Measurements from ENCODE around the gene LINGO3.
A peak's percentile ranks its signal among the peaks of the same experiment; 100 is the strongest.
"Not testable (repeated sequence)": the region's sequence is repeated elsewhere in the genome, so short reads cannot be mapped to it uniquely, and the experiment has no call there.

Gene LINGO3

DNA sequence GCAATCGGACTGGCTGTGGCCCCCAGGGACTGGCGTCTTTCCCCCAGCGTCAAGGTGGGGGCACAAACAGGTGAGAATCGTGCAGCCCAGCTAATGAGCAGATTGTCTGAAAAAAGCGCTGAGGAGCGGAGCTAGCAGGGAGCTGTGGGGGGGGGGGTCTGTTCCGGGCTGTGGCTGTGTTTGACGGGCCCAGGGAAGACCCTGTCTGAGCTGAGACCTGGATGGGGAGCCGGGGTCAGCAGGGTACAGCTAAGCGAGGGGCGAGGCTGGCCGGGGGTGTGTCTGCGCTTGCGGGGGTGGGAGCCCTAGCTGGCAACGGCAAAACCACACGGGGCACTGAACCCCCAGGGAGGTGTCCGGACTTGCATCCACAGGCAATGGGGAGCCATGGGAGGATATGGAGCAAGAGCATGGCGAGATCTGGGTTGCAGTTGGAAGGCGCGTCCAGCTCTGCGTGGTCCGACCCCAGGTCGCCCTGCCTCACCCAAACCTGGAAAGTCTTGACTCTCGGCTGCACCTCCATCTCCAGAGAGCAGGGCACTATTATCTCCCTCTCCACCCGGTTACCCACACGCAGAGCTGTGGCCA, 4.6 kb downstream of the LINGO3 start:
- no peak for DNase-seq

DNA sequence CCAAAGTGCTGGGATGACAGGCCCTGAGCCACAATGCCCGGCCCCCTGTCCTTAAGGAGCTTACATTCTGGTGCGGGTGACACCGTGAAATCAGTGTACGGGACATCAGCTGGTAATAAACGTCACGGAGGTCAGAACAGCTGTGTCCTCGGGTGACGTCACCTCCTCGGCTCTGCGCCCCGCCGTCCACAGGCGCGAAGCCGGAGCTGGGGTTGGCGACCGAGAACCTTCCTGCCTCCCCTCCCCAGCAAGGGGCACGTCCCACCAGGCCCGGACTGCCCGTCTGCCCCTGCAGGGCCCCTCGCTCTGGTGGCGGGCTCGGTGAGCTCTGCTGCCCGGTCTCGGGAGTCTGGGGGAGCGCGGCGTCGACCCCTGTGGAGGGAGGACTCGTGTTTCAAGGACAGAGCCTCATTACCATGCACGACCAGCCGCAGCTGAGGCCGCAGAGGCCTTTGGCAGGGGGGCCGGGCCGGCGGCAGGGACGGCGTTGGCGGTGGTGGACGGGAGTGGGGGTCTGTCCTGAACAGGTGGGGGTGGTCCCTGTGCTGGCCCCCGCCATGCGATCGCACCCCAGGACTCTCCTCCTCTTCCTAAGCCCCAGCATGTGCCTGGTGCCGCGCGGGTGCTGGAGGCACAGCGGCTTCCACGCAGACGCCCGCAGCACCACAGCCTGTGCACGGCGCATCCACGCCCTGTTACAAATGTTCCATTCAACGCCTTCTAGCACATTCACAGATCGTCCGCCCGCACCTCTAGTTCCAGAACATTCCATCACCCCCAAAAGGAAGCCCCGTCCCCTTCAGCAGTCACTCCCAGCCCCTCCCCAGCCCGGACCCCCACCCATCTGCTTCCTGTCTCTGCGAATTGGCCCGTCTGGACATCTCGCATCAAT, 5.4 kb downstream of the LINGO3 start:
- no peak for DNase-seq

DNA sequence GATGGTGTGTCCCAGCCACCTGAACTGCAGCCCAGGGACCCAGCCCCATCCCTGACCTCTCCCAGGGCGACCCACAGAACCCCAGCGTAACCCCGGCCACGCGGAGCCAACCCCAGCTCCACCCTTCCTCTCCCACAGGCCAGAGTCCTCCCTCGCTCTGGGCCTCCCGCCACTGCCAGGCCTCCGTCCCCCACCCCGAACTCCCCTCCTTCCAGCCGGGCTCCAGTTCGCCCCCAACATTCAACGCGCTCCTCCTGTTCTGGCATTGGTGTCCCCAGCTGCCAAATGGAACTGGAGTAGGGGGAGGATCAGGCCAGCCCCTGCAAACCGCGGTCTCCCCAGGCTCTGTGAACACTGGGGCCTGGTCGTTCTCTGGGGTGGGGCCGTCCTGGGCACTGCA, 7.4 kb downstream of the LINGO3 start:
- DNase-seq, result no peak

DNA sequence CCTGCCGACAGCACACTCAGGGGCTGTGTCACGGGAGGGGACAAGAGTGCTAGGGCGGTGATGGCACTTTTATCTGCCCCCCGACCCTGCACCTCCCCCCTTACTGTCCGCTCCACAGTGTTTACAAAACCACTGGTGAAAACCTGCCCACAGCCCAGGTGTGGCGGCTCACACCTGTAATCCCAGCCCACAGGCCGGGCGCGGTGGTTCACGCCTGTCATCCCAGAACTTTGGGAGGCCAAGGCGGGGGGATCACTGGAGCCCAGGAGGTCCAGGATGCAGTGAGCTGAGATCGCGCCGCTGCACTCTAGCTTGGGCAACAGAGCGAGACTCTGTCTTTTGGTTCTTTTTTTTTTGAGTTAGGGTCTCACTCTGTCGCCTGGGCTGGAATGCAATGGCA, 11.8 kb downstream of the LINGO3 start:
- no peak for DNase-seq

DNA sequence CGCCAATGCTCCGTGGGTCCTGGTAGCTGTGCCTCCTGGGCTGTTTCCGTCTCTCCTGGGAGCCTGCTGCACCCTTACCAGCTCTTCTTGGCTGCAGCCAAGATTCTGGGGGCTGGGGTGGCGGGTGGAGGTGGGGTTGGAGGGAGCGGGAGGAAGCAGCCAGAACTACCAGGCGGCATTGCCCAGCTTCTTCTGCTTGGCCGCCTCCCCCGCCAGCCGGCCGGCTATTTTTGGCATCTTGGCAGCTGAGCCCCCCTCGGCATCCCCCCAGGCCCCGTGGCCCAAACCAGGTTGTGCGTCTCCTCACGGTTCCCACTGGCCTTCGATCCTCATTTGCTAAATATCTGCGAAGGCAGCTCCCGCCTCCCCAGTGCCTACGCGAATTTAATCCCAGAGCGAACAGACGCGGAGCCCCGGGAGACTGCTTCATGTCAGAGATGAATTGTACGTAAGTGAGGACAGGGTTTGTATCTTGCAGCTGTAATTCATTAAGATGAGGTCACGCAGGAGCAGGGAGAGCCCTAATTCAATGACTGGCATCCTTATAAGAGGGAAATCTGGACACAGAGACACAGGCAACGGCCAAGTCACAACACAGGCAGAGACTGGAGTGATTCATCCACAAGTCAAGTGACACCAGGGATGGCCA, 13.1 kb downstream of the LINGO3 start:
- no peak for DNase-seq

DNA sequence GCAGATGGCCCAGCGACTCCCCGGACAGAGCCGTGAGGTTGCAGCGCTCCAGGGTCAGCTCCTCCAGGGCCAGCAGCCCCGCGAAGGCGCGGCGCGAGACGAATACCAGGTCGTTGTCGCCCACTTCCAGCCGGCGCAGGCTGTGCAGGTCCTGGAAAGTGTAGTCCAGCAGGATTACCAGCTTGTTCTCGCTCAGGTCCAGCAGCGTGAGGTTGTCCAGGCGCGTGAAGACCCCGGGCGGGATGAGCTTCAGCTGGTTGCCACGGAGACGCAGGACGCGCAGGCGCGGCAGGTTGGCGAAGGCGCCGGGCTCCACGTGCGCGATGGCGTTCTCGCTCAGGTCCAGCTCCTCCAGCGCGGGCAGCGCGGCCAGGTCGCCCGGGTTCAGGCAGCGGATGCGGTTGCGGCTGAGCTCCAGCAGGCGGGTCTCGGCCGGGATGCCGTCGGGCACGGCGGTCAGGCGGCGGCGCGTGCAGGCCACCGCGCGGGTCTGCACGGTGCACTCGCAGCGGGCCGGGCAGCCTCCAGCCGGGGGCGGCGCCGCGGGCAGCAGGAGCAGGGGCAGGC, 16.7 kb downstream of the LINGO3 start:
- DNase-seq, result no peak

DNA sequence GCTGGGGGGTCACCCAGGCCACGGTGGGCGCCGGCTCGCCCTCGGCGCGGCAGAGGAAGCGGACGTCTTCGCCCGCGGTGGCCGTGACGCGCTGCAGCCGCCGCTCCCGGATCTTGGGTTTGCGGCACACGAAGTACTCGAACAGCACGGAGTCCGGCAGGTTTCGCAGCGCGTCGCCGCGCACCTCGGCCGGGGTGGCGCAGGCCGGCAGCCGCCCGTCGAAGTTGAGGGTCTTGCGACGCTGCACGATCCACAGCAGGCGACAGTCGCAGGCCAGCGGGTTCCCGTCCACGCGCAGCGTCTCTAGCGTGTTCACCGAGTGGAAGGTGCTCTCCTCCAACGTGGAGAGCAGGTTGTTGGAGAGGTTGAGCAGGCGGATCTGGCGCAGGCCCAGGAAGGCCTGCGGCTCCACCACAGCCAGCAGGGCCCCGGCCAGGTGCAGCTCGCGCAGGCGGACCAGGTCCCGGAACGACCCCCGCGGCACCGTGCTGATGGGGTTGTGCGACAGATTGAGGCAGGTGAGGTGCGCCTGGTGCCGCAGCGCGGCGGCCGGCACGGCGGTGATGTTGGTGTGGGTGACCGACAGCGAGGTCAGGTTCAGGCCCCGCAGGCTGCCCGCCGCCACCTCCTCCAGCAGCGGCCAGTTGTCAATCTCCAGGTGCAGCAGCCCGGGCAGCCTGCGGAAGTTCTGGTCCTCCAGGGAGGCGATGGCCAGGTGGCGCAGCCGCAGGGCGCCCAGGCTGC, 17.3 kb downstream of the LINGO3 start:
- peak; percentile 72 for DNase-seq

DNA sequence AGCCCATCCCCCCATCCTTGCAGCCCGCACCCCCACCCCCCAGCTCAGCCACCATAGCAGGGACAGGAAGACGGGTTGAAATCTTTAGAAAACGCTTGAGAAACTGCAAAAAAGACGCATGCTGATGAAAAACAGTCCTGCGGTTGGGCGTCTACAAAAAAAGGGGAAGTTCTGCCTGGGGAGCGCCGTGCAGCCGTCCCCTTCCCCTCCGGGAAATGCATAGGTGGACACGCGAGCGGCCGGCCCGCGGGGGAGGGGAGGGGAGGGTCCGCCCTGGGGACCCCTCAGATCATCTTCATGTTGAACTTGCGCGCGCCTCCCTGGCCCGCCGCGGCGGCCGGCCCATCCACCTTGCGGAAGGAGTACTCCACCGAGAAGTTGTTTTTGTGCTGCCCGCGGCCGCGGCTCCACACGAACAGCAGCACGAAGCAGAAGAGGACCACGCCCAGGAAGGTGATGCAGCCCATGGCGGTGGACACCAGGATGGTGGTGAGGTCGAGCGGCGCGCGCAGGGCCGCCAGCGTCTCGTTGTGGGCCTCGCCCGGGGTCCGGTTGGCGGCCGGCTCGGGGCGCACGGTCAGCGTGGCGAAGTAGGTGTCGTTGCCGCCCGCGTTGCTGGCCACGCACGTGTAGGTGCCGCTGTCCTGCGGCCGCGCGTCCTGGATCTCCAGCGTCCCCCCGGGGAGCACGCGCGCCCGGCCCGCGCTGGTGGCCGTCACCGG, 18.1 kb downstream of the LINGO3 start:
- DNase-seq, result peak; percentile 79

DNA sequence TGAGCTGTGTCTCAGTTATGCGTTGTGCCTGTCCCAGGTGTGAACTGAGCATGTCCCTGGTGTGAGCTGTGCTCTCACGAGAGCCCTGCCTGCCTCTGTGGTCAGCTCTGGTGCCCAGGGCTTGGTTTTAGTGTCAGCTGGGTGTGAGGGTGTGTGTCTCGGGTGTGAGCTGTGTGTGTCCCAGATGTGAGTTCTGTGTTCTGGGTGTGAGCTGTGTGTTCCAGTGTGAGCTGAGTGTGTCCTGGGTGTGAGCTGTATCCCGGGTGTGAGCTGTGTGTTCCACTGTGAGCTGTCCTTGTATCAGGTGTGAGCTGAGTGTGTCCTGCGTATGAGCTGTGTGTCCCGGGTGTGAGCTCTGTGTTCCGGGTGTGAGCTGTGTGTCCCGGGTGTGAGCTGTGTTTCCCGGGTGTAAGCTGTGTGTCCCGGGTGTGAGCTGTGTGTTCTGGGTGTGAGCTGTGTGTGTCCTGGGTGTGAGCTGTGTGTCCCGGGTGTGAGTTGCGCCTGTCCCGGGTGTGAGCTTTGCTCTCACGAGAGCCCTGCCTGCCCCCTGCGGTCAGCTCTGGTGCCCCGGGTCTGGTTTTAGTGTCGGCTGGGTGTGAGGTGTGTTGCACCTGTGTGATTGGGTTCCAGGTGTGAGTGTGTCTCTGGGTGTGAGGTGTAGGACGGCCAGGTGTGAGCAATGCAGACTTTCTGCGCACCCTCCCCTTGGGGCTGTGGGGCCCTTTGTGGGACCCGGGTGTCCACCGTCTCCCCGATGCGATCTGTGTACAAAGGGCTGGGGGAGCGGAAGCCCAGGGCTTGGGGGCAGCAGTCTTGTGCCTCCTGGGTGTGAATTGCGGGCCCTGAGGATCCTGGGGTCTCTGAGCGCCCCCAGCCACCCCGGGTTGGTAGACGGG, 18.9 kb downstream of the LINGO3 start:
- peak; percentile 67 for DNase-seq

DNA sequence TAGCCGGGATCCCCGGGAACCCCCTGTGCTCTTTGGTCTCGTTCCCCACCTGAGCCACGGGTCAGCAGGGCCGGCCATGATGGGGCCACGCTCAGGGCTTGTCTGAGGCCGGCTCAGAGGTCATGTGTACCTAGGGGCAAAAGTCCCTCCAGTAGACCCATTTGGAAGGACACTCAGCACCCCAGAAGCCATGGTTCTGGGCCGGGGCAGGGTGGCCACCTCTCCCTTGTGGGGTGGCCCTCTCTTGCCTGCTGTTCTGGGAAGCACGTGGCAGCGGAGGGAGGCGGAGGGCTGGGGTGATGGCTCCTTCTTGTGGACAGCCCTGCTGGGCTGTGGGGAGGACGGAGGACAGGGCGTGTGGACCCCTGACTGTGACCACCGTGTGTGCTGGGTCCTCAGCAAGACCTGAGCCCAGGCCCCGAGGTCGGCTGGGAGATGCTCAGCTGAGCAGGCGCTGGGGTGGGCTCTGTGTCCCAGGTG, 19.6 kb downstream of the LINGO3 start:
- no peak for DNase-seq

DNA sequence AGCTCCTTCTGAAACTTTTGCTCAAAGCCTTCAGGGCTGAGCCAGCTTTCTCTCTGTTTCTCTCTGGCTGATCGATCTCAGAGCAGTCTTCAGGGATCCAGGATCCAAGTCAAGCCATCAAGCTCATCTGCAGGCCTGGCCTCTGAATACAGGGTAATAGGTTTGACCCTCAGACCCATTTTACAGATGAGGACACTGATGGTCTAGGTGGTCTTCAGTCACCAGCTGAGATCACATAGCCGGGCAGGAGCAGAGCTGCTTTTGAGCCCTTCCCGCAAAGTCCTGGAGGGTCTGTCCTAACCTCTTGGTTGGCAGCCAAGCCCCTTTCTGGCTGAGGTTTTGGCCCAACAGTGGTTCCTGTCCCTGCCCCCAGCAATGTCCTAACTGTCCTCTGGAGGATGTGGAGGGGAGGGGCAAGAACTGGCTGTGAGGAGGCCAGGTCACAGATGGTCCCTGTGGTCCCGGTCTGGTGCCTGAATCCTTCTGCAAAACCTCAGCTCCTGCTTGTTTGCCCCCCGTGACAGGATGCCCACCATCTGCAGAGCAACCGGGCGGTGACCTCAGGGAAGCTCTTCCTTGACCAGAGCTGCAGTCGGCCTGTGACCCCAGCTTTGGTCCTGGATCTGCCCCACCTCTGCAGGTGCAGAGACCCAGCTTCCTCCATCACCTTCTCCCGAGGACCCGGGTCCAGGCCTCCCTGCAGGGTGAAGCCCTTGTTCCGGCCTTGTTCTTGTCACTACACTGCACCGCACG, 20.2 kb downstream of the LINGO3 start:
- DNase-seq, result no peak

DNA sequence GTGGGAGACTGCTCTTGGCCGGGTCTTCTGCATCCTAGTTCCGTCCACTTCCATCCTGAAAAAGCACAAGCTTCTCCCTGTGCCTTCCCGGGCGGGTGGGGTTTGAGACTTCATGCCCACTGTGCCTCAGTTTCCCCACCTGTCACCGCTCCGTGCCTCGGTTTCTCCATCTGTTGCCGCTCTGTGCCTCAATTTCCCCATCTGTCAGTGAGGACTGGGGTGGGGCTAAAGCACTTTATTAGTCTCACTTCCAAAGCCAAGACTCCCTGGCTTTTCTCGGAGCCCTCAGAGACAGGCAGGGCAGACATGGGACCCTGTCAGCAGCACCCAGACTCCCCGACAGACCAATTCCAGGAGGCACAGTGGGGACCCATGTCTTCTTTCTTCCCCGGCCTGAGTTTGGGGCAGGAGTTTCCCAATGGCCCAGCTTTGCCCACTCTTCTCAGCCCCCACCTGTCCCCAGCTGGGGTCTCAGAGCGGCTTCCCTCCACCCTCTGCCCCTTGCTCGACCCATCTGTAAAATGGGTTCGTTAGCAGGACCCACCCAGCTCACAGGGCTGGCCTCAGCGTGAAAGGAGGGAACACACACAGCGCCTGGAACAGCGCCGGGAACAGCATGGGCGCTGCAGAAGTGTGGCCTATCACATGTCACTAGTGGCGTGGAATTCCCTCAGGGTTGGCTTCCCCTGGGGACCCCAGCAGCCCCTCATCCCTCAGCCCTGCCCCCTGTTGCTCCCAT, 21.4 kb downstream of the LINGO3 start:
- no peak for DNase-seq

DNA sequence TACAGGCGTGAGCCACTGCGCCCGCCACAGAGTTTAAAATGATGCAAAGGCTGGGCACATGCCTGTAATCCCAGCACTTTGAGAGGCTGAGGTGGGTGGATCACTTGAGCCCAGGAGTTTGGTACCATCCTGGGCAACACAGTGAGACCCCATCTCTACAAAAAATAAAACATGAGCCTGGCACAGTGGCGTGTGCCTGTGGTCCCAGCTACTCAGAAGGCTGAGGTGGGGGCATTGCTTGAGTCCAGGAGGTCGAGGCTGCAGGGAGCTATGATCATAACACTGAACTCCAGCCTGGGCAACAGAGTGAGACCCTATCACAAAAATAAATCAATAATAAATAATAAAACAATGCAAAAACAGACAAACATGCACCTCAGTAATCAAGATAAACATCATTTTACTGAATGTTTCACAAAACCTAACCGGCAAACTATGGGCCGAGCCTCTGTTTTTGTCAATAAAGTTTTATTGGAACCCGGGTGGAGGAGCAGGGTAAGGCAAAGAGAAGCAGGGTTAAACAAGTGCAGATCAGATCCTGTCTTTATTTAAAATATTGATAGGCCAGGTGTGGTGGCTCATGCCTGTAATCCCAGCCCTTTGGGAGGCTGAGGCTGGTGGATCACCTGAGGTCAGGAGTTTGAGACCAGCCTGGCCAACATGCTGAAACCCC, 24.0 kb downstream of the LINGO3 start:
- no peak for DNase-seq

DNA sequence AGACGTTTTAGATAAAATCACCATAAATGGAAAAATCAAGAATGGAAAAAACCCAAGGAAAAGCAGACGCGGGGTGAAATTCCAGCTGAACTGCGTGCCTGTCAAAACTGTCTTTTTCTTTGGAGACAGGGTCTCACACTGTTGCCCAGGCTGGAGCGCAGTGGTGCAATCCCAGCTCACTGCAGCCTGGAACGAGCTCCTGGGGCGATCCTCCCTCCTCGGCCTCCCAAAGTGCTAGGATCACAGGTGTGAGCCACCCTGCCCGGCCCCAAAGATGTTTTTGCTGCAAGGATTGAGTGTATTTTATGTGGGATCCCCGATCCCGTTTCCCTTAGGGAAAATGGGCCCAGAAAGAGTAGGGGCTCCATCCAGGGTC, 25.1 kb downstream of the LINGO3 start:
- DNase-seq, result no peak

DNA sequence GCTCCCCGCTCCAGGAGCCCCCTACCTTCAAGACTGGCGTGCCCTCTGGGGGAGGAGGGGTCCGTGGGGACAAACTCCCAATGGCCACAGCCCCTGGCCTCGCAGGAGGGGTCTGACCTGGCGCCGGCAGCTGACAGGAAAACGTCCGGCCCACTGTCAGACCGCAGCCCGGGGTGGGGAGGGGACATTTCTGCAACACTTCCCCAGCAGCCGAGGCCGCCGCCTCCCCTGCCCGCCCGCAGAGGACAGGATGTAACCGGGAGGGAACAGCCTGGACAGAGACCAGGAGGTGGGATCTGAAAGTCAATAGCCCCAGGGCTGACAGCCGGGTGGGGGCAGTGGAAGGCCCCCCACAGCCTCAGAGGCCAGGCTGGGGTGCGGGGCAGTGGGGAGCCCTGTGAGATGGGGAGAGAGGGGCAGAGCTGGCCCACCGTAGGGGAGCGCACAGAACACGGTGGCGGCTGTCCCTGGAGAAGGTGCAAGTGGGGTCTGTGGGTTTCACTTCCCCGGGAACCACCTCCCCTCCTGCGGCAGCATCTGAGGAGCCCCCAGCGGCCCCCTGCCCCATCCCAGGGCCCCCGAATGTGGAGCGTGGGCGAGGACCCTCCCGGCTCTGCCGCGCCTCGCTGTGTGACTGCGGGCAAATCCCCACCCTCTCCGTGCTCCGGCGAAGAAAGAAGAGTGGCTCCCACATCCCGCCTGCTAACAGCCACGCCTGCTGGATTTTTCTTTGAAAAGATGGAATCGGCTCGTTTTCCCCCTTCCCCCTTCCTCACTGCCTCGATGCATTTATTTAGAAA, 25.7 kb downstream of the LINGO3 start, which contains the start of gene PEAK3:
Gene PEAK3 (minus strand): TSS at position 114 of the 800 bp plus-strand sequence. CDS start 1,244 bp downstream, outside the sequence.
- DNase-seq, result no peak

DNA sequence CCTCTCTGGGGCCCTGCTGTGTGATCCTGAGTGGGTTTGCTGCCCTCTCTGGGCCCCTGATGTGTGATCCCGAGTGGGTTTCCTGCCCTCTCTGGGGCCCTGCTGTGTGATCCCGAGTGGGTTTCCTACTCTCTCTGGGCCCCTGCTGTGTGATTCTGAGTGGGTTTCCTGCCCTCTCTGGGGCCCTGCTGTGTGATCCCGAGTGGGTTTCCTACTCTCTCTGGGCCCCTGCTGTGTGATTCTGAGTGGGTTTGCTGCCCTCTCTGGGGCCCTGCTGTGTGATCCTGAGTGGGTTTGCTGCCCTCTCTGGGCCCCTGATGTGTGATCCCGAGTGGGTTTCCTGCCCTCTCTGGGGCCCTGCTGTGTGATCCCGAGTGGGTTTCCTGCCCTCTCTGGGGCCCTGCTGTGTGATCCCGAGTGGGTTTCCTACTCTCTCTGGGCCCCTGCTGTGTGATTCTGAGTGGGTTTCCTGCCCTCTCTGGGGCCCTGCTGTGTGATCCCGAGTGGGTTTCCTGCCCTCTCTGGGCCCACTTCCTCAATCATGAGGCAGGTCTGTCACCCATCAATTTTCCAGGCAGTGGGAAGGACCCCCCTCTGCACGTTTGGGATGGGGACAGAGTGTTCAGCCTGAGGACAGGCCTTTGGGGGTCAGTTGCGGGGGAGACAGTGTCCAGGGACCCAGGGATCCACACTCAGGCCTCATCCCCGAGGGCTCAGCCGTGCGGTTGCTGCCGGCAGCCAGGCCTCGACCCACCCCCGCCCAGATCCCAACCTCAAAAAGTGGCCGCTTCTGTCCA, 26.5 kb downstream of the LINGO3 start:
- not testable (repeated sequence) for DNase-seq

DNA sequence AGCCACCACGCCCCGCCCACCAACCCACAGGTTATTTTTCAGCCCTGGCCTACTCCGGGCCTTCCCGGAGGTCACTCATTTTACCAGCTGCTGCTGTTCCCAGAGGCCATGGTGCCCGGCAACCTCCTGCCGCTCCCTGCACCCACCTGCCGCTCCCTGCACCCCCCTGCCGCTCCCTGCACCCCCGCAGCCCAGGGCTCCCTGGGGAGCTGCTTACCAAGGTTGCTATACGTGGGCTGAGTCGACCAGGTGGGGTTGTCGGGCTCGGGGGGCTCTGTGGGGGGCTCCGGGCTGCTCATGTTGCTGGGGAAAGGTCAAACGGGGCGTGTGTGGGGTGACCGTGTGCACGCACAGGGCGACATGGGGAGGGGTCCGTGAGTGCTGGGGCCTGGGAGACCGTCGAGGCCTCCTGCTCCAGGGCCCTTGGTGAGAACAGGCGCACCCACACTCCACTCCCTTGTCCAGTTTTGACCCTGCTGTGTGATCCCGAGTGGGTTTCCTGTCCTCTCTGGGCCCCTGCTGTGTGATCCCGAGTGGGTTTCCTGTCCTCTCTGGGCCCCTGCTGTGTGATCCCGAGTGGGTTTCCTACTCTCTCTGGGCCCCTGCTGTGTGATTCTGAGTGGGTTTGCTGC, 27.2 kb downstream of the LINGO3 start:
- DNase-seq, result no peak
